ENCODE measurements around the gene KAZN.

KAZN gene

DNA sequence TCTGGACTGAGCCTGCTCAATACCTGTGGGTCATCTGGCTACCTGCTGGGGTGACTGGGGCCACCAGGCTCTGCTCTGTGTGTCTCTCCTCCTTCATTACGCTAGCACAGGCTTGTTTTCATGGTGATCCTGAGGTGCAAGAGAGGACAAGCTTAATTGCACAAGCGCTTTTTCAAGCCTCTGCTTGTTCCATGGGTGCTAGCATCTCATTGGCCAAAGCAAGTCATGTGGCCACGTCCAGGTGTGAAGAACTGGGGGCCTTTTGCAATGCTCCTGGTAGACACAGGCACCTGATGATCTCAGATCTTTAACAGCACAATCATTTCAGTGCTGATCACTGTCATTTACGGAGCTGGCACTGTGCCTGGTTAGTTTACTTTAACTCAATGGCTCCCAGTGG is 114.6 kb downstream of the KAZN start:
- DNase-seq (ENCODE audit: low read depth in 2 of 2): no peak

DNA sequence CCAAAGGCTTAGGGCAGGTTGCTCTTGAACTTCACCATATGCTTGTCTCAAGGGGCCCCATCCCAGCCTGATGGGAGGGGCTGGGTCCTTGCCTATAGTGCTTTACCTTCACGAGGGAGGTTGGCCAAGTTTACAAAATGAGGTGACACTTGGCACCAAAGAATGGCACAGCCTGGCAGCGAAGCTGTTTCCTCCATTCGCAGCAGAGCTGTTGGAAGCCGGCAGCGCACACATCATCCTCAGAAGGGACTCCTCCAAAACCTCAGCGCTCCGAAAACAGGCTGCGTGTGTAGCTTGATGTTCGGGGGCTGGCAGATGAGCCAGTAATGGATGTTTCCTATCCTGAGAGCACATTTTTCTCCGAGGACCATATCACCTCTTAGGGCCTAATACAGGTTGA is 116.8 kb downstream of the KAZN start:
- no peak for DNase-seq (ENCODE audit: low read depth in 2 of 2)

DNA sequence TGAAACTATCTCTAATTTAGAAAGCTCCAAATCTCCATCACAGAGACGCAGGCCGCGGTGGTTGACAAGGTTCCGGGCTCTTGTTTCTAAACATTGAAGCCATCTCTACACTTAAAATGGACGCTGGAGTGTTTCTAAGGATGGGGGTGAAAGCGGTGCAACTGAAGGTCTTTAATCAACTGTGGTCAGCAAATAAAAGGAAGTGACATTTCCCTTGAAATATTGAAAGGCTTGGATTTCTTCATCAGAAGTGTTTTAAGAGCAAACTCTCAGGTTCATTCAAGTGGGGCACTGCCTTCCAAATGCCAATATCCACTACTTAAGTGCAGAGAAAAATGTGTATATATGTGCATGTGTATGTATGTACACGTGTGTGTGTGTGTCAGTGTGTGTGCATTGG is 117.3 kb downstream of the KAZN start:
- DNase-seq (ENCODE audit: low read depth in 2 of 2): no peak

DNA sequence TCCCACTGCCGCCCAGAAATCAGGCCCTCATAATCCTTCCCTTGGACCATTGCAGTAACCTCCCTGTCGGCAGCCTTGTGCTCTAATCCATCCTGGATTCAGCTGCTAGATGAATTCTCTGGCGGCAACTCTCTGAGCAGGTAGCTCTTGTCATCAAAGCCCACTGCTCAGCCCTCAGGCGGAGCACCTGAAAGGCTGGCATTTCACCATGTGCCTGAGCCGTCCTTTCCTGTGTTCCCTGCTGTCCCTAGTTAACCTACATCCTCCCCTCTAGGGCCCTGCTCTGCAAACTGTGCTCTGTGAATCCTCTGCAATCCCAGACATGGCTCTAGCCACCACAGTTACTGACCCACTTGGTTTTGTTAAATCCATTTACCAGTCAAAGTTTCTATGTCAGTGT is 118.0 kb downstream of the KAZN start:
- DNase-seq (ENCODE audit: low read depth in 2 of 2): no peak

DNA sequence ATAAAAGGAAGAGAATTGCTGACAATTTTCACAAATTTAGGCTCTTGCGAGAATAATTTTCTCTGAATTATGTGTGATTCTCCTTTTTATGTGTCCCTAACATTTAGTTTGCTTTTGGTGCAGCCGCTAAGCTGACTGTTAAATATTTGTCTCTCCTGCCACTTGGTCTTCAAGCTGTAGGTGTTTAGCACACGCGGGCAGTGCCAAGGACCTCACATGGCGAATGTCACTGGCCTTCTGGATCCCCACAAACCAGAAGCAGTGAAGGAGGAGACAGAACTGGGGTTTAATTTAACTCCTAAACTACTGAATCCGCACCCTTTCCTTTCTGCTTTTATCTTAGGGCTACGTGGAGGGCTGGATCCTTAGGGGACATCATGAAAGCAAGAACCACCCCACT is 120.0 kb downstream of the KAZN start:
- DNase-seq (ENCODE audit: low read depth in 2 of 2): no peak

DNA sequence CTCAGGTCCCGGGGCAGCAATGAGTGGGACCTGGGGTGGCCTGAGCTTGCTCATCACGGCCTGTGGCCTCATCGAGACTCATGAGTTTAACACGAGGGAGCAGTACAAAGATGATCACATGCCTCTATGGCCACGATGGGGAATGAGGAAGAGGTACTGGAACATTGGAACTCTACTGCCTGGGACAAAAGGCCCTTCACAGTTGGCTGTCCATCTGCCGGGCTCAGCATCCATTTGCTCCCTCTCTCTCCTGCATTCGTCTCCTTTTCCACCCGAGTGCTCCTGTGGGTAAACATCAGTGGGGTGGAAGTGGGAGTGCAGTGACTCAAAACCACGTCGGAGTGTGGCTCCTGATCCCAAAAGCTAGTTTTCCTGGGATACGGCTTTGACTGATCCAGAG is 124.9 kb downstream of the KAZN start:
- no peak for DNase-seq (ENCODE audit: low read depth in 2 of 2)

DNA sequence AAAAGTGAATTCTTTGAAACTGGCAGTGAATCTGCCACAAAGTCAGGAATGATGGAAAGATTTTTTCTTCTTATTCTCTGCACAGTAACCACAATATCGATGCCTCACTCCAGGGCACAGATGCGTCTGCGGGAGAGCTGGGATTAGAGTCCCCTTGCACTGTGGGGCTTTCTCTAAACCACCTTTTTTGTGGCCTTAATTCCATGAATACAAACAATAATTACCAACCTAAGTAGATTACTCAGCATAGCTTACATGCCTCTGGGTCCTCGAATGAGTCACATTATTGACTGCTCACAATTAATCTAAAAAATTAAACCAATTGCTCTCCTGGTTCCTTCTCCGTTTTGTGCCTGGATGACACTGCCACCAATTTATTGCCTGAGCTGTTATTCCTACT is 125.8 kb downstream of the KAZN start:
- no peak for DNase-seq (ENCODE audit: low read depth in 2 of 2)

DNA sequence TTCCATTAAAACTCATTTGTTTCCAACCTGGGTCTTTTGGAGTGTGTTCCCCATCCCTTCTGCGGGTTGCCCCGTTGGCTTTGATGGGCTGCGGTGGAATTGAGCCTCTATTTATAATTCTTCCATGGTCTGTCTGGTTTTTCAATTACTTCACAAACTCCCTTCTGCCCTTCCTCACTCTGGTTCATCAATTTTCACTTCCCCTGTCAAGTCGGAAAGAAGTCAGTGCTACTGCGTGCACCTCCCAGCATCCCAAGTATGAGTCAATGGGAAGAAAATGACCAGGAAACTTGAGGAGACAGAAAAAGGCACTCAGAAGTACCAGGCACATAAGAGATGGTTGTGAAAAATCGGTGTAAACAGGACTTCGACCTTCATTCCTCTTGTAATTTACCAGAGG is 126.2 kb downstream of the KAZN start:
- no peak for DNase-seq (ENCODE audit: low read depth in 2 of 2)

DNA sequence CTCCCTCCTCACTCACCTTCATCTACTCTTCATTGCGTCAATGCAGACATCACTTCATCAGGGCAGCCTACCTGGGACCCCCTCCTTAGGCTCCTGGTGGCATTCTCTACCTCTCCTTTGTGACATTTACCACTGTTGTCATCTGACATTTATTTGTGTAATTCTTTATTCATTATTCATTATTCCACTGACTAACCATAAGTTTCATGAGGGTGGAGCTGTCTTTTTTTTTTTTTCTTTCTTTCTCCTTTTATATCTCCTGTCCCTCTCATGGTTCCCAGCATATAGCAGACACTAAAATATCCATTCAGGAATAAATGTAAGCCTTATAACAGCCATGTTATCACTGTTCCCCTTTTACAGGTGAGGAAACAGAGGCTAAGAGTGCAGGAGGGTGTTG is 126.8 kb downstream of the KAZN start:
- DNase-seq (ENCODE audit: low read depth in 2 of 2): no peak

DNA sequence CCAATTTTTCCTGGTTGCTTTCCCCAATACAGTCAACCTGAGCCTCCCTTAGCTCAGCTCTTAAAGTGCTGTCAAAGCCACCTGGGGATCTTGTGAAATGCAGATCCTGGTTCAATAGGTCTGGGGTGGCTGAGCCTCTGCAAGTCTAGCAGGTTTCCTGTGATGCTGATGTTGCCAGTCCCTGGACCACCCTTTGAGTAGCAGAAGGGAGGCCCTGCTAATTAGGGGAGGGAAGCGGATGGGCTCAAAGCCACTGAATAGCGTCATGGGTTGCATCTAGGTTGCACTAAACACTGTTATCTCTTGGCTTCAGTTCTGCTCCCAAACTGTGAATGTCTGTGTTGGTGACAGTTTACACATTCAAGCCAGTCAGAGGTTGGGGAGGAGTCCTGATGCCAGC is 127.2 kb downstream of the KAZN start:
- DNase-seq (ENCODE audit: low read depth in 2 of 2): no peak

DNA sequence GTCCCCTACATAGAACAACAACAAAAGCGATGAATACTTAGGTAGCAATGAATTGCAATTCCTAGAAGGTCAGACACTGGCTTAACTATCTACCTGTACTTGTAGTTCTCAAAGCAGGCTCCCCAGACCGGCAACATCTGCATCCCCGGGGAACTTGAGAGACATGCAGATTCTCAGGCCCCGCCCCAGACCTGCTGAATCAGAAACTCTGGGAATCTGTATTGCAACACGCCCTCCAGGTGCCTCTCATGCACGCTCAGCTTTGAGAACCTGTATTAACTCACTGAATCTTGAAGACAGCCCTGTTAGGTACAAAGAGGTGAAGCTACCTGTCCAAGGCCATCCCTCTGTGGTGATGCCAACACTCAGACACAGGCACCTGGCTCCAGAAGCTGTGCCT is 128.1 kb downstream of the KAZN start:
- no peak for DNase-seq (ENCODE audit: low read depth in 2 of 2)

DNA sequence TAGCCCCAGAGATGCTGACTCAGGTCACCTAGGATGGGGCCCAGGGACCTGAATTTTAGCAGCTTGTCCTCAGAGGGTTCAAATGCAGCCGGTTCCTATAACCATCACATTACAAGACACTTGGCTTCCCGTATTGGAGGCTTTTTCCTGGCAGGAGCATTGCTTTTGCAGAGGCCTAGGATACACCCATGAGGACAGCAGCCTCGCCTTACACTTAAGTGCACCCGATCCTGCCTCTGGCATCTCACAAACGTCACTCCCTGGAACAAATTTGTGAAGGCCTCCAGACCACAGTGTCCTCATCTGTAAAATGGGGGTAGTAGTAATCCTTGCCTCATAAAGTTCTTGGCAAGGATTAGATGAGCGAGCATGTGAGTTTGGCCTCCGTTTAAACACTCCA is 130.0 kb downstream of the KAZN start:
- DNase-seq (ENCODE audit: low read depth in 2 of 2): no peak

DNA sequence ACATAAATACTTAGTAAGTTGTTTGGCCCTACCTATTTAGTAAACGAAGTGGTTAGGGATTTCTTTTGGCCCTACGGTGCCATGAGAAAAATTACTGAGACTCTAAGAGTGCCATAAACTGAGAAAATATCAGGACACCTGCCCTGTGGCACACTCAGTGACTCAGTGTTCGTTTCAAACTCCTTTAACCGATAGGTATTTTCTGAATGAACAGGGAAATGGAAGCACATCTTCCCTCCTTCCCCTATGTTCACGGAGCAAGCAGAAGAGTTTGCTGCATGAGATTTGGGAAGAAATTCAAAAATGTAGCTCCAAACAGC is 134.2 kb downstream of the KAZN start:
- DNase-seq (ENCODE audit: low read depth in 2 of 2): no peak

DNA sequence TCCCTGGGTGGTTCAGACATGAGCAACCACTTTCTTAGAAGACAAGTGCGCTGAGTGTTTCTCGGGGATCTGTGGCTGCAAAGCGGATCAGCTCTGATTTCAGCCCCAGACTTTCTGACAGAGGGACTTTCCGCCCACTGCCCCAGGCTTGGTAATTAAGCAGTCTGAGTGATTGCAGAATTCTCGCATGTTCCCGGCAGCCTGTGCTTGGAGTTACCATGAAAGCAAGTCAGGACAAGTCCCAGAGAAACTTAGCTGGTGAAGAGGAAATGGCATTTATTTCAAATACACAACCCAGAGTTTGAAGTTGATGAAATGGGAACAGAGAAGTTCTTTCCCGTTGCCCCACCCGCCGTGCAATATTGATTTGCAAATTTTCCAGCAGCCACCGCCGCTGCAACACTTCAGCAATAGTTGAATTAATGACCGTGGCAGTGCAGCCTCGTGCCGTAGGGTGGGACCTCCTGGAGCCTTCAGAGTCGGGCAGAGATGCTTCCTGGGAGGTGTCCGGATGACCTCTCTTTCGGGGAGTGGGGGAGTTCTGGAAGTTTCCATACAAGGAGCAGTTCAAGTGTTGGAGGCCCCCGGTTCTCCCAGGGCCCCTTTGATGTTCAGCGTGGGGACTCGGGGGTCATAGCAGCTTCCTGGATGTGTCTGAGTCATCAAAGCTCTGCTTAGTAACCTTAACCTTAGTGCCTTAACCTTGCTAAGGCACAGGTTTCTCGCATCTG is 134.7 kb downstream of the KAZN start:
- no peak for DNase-seq (ENCODE audit: low read depth in 2 of 2)

DNA sequence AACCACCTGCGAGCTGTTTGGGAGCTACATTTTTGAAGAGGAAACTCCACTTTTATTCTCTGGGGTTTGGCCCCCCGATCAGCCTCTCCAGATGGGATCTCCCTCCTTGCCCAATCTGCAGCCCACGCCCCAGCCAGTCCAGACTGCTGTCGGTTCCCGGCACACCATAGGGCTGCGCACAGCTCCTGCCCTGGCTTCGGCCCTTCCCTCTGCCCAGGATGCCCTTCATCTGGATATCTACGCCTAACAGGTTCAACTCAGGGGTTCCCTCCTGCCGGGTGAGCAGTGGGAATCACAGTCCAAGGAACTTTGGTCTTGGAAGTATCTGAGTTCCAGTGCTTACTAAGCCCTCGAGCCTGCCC is 135.3 kb downstream of the KAZN start:
- DNase-seq (ENCODE audit: low read depth in 2 of 2): no peak

DNA sequence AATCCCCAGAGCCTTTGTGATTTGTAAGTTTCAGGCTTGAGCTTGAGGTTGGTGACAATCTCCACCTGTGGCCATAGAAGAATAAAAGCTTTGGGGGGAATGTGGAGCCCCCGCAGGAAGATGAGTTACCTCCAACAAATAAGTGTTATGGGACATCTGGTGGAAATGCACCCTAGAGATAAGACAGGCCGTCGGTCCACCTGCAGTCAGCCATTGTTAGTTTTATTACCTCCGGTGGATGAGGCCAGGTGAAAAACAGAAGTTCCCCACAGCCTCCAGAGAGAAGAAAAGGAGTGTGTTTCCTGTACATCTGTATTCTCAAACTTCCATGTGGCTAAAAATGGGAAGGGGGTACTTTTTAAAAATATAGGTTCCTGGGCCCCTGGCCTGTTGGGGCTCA is 137.4 kb downstream of the KAZN start:
- DNase-seq (ENCODE audit: low read depth in 2 of 2): no peak

DNA sequence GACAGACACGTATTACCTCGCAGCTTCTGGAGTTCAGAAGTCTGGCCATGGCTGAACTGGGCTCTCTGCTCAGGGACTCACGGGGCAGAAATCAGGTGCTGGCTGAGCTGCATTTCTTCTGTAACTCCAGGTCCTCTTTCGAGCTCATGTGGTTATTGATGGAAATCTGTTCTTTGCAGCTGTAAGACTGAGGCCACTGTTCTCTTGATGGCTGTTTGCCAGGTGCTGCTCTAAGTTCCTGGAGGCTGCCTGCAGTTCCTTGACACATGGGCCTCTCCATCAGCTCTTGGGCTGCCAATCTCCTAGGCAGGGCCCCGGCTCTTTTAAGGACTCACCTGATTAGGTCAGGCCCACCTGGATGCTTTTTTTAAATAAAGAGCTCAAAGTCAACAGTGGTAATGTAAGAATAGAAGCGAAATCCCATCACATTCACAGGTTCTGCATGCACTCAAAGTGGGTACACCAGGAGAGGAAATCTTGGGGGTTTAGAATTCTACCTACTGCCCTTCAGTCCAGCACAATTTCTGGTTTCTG is 139.1 kb downstream of the KAZN start:
- DNase-seq (ENCODE audit: low read depth in 2 of 2): no peak

DNA sequence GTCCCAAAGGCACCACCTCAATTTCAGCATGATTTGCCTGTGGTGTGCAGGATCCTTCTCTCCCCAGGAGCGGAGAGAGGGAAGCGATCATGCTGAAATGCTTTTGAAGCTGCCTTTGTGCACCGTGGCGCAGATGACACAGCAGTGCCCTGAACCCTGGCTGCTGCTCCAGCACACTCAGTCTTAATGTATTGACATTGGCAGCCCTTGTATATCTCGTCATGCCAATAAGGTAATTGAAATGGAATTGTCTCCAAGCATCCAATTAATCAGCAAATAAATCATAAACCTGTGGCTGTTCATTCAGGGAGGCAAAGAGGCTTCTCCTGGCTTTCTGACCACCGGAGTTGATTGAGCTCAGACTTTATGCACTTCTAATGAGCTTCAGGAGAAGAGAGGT is 139.8 kb downstream of the KAZN start:
- no peak for DNase-seq (ENCODE audit: low read depth in 2 of 2)

DNA sequence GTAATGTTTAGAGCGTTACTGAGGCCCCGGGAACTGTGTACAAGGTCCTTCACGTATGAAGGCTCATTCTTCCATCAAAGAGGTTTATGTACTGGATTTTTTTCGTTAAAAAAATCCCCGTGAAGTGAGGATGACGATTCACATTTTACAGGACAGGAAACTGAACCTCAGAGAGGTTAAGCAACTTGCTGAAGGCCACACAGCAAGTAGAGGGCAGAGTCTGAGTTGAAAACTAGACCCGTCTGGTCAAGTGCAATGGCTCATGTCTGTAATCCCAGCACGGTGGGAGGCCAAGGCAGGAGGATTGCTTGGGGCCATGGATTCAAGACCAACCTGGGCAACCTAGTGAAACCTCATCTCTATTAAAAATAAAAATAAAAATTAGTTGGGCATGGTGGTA is 140.2 kb downstream of the KAZN start:
- DNase-seq (ENCODE audit: low read depth in 2 of 2): no peak

DNA sequence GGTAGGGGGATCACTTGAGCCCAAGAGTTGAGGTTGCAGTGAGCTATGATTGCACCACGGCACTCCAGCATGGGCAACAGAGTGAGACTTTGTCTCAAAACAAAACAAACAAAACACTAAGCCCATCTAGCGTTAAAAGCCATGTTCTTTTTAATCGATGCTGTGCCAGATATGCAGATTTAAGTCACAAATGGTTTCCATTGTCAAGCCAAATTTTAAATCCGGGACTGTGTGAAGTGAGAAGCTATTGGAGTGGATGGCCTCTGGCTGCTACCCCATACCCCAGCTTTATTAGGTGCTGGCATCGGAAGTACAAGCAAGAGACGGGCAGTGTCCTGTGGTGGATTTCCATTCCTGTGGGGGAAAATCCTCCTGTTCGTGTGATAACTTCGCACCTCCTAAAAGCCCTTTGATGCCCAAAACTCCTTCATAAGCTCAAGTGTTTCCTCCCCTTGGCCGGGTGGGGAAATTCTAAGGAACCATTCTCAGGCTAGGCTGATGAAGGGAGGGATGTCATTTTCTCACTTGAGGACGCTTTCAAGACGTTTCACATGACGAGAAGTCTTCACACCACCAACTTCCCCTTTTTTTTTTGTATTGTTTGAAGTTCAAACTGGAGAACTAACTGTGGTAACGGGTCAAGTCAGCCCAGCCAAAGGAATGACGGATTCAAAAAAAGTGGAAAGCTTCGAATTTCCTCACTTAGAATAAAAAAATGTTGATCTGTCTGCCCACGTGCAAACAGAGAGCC is 140.8 kb downstream of the KAZN start:
- no peak for DNase-seq (ENCODE audit: low read depth in 2 of 2)

DNA sequence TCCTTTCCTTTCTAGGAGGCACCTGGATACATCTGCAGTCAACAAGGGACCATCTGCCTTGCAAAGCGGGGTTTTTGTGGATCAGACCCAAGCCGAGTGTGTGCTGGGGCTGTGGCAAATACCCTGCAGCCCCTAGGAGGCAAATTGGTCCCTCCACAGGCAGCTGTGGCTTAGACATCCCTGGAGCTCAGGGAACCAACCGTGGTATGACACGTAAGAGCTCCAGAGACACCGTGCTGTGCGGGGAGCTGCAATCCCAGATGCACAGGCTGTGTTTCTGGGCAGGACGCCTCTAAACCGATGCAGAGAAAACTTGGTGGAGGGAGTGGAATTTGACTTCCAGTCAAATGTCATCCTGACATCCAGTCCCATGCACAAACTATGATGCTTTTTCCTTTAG is 141.5 kb downstream of the KAZN start:
- no peak for DNase-seq (ENCODE audit: low read depth in 2 of 2)

DNA sequence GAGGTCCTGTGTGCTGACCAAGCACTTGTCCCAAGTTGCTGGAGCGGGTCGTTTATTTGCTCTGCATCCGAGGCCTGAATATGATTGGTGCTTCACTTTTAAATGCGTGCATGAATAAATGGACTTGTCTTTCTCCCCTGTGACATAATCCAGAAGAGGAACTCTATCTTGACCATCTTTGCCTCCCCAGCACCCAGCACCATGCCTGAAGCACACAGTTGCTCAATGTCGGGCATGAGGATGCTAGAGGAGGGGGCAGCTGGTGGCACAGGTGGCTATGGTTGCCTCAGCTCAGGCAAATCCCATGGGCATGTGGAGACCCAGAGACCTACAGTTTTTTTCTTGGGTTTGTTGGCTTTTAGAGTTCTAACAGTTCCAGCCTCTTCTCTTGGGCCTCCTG is 142.6 kb downstream of the KAZN start:
- no peak for DNase-seq (ENCODE audit: low read depth in 2 of 2)

DNA sequence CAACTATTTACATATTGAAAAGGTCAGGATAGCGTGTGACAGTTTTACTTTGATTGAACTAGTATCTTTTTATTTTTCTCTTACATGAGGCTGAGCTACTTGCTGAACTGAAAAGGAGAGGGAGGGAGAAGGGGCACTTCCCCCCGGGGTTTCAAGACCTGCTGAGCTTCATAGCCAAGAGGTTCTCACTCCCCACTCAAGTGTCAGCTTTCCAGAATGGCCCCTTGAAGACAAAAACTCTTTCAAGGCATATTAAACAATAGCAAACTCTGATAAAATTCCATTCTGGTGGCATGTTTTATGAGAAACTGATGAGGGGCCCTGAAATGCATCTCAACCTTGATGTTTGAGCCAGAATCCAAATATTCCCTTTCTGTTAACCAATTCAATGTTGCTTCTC is 143.0 kb downstream of the KAZN start:
- no peak for DNase-seq (ENCODE audit: low read depth in 2 of 2)

Data from stimulated activated CD8-positive, alpha-beta memory T cell treated with anti-CD3 and anti-CD28 coated beads, Interleukin-7, amount 100 ng/mL, for 1 hour (primary cell).